AG04449 (cell line): ENCODE data around the gene TRPM8.

Experiments used
- CTCF ChIA-PET: fragments of 350-600 bp; formaldehyde crosslinking; extraction: SDS; loops from one replicate; lab custom pipeline; 2021; ENCODE audit warnings: antibody characterized with exemption; lab: Yijun Ruan, JAX
- POLR2A ChIA-PET: fragments of 400-600, 350-600 bp; formaldehyde crosslinking; extraction: SDS; loops from one replicate; lab custom pipeline; 2020; ENCODE audit warnings: antibody characterized with exemption, inconsistent platforms; lab: Yijun Ruan, JAX
- DNase-seq: peaks from one replicate; pipeline ENCODE4 v3.0.0-alpha.2; 2010; ENCODE audit warnings: low read depth, low spot score
- H3K4me3 ChIP-seq: 2 replicates; pipeline ENCODE4 v1.5.1; 2011; ENCODE audit warnings: low read depth, mild to moderate bottlenecking, control low read depth, low read length
- CTCF ChIP-seq: IDR thresholded peaks from one replicate; pipeline ENCODE4 v1.5.1; 2011; ENCODE audit warnings: mild to moderate bottlenecking, moderate library complexity, low read length, control low read depth, inconsistent platforms; ENCODE audit not compliant: insufficient read depth; ENCODE audit errors: missing control alignments

TRPM8 gene

GRCh38 chr2:234020332-234020731 lies 103.2 kb downstream of the TRPM8 start:
- ChIA-PET POLR2A (no interaction called here), CTCF (no interaction called here)
- DNase-seq, result no peak
- H3K4me3 ChIP-seq, result no peak overlapping the region
- no peak for TF ChIP-seq CTCF

- no peak for DNase-seq
- no peak overlapping the region for H3K4me3 ChIP-seq
- POLR2A ChIA-PET, result no interaction called here
- TF ChIP-seq CTCF, result no peak
- CTCF ChIA-PET, result interaction anchor here (0.9 kb wide), 1 partner anchor 12 kb away, joined by 3 read pairs; no protein-coding TSS in a partner anchor
These were observed 105.3 kb downstream of the TRPM8 start for GRCh38 chr2:234022424-234022823.

GRCh38 chr2:234024304-234024703 lies 107.1 kb downstream of the TRPM8 start:
- TF ChIP-seq CTCF, result no peak
- DNase-seq, result no peak
- H3K4me3 ChIP-seq, result no peak overlapping the region
- POLR2A ChIA-PET, result no interaction called here
- CTCF ChIA-PET, result no interaction called here

GRCh38 chr2:234025466-234025865 lies 108.3 kb downstream of the TRPM8 start:
- peak overlapping the region; percentile 49 for H3K4me3 ChIP-seq
- POLR2A ChIA-PET, result no interaction called here

GRCh38 chr2:234025891-234026401 lies 108.8 kb downstream of the TRPM8 start:
- peak overlapping the region; percentile 49 for H3K4me3 ChIP-seq
- no peak for TF ChIP-seq CTCF
- ChIA-PET CTCF (interaction anchor here (1.2 to 1.4 kb wide), 3 partner anchors 43 to 520 kb away, joined by 3 read pairs; no protein-coding TSS in a partner anchor), POLR2A (no interaction called here)
- no peak for DNase-seq

More at GRCh38 chr2:234025466-234025865, 108.3 kb downstream of the TRPM8 start:
- CTCF ChIA-PET, result interaction anchor here (1.2 to 1.4 kb wide), 3 partner anchors 43 to 520 kb away, joined by 3 read pairs; no protein-coding TSS in a partner anchor
- no peak for DNase-seq
- no peak for TF ChIP-seq CTCF

- no peak for TF ChIP-seq CTCF
- H3K4me3 ChIP-seq, result no peak overlapping the region
- no peak for DNase-seq
- POLR2A ChIA-PET, result no interaction called here
- CTCF ChIA-PET, result no interaction called here
These were observed 109.6 kb downstream of the TRPM8 start for GRCh38 chr2:234026693-234027254.
